OCI-LY1 (cell line): ENCODE measurements around the gene RBBP8.

Experiments
- H2AFZ ChIP-seq: fragments of 200-600 bp; sonication (generic), shearing (Covaris generic); 2 replicates; pipeline ENCODE4 v1.6.0; 2014; ENCODE audit warnings: antibody characterized with exemption, mild to moderate bottlenecking, low read length
- H3F3A ChIP-seq: fragments of 200-600 bp; sonication (generic), shearing (Covaris generic); 2 replicates; pipeline ENCODE4 v1.6.0; 2014; ENCODE audit warnings: mild to moderate bottlenecking, antibody characterized with exemption, low read length, moderate library complexity; ENCODE audit not compliant: insufficient read depth
- H3K27ac ChIP-seq: fragments of 200-600 bp; sonication (generic); 2 replicates; pipeline ENCODE4 v1.5.1; 2014; ENCODE audit warnings: low read length, mixed run types, mild to moderate bottlenecking, low read depth; ENCODE audit not compliant: poor library complexity, severe bottlenecking
- H3K27me3 ChIP-seq: fragments of 200-600 bp; sonication (generic); 2 replicates; pipeline ENCODE4 v1.6.0; 2014; ENCODE audit warnings: antibody characterized with exemption, mild to moderate bottlenecking, low read length, moderate library complexity; ENCODE audit not compliant: insufficient read depth
- H3K36me3 ChIP-seq: fragments of 200-600 bp; sonication (generic); 2 replicates; pipeline ENCODE4 v1.6.1; 2014; ENCODE audit warnings: mild to moderate bottlenecking, antibody characterized with exemption, low read length, moderate library complexity, mixed read lengths; ENCODE audit not compliant: insufficient read depth
- H3K4me1 ChIP-seq: fragments of 200-600 bp; sonication (generic); 2 replicates; pipeline ENCODE4 v1.5.1; 2014; ENCODE audit warnings: mild to moderate bottlenecking, low read length, moderate library complexity; ENCODE audit not compliant: insufficient read depth, severe bottlenecking
- H3K4me2 ChIP-seq: fragments of 200-600 bp; sonication (generic), shearing (Covaris generic); 2 replicates; pipeline ENCODE4 v1.6.1; 2014; ENCODE audit warnings: low read length
- H3K4me3 ChIP-seq: fragments of 200-600 bp; sonication (generic); 2 replicates; pipeline ENCODE4 v1.5.1; 2014; ENCODE audit warnings: low read length, low read depth, mild to moderate bottlenecking, mixed read lengths; ENCODE audit not compliant: poor library complexity, severe bottlenecking
- H3K79me2 ChIP-seq: fragments of 200-600 bp; shearing (Covaris generic); 2 replicates; pipeline ENCODE4 v1.6.1; 2016; ENCODE audit warnings: mixed run types, low read length, mixed read lengths; ENCODE audit not compliant: insufficient read depth
- H3K9ac ChIP-seq: fragments of 200-600 bp; sonication (generic), shearing (Covaris generic); 2 replicates; pipeline ENCODE4 v1.6.1; 2014; ENCODE audit warnings: mild to moderate bottlenecking, low read length, mixed read lengths
- H3K9me2 ChIP-seq: fragments of 200-600 bp; sonication (generic), shearing (Covaris generic); 2 replicates; pipeline ENCODE4 v1.6.1; 2014; ENCODE audit warnings: low read depth, mild to moderate bottlenecking, low read length, mixed read lengths
- H3K9me3 ChIP-seq: fragments of 200-600 bp; shearing (Covaris generic); 2 replicates; pipeline ENCODE4 v1.6.1; 2014; ENCODE audit warnings: low read length, mixed read lengths
- H4K20me1 ChIP-seq: fragments of 200-600 bp; sonication (generic), shearing (Covaris generic); 2 replicates; pipeline ENCODE4 v1.6.0; 2016; ENCODE audit warnings: mild to moderate bottlenecking, low read length; ENCODE audit not compliant: insufficient read depth
- EZH2 ChIP-seq: fragments of 200-600 bp; sonication (generic), shearing (Covaris generic); IDR thresholded peaks from 2 replicates; pipeline ENCODE4 v1.8.0; 2017; ENCODE audit warnings: borderline replicate concordance, mixed run types, mild to moderate bottlenecking, antibody characterized with exemption, low read length, moderate library complexity, mixed read lengths
- TF ChIP-seq, protein P1 (sequence below): fragments of 200-600 bp; sonication (generic), shearing (Covaris generic); IDR thresholded peaks from 2 replicates; pipeline ENCODE4 v1.5.1; 2017; ENCODE audit warnings: mild to moderate bottlenecking, antibody characterized with exemption, low read length, moderate library complexity, mixed read lengths

Gene RBBP8

DNA sequence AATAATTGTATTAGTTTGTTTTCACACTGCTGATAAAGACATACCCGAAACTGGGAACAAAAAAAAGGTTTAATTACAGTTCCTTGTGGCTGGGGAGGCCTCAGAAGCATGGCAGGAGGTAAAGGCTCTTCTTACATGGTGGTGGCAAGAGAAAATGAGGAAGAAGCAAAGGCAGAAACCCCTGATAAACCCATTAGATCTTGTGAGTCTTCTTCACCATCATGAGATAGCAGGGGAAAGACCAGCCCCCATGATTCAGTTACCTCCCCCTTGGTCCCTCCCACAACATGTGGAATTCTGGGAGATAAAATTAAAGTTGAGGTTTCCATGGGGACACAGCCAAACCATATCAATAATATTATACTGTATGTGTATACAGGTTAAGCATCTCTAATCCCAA lies 128.9 kb downstream of the RBBP8 start:
- no peaks in the 10 kb centered on the region for H3F3A ChIP-seq
- no peaks in the 10 kb centered on the region; the same call in 1 of the 2 replicates for H3K36me3 ChIP-seq
- no peak overlapping the region for H3K4me2 ChIP-seq
- TF ChIP-seq EZH2 = no peak
- TF ChIP-seq, protein P1, sequence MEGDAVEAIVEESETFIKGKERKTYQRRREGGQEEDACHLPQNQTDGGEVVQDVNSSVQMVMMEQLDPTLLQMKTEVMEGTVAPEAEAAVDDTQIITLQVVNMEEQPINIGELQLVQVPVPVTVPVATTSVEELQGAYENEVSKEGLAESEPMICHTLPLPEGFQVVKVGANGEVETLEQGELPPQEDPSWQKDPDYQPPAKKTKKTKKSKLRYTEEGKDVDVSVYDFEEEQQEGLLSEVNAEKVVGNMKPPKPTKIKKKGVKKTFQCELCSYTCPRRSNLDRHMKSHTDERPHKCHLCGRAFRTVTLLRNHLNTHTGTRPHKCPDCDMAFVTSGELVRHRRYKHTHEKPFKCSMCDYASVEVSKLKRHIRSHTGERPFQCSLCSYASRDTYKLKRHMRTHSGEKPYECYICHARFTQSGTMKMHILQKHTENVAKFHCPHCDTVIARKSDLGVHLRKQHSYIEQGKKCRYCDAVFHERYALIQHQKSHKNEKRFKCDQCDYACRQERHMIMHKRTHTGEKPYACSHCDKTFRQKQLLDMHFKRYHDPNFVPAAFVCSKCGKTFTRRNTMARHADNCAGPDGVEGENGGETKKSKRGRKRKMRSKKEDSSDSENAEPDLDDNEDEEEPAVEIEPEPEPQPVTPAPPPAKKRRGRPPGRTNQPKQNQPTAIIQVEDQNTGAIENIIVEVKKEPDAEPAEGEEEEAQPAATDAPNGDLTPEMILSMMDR = no peak
- no peak overlapping the region for H3K9ac ChIP-seq
- peaks cover 8% of the 10 kb centered on the region; the same call in 1 of the 2 replicates for H3K9me3 ChIP-seq
- H3K4me3 ChIP-seq = no peak overlapping the region
- no peaks in the 10 kb centered on the region for H3K4me1 ChIP-seq
- no peak overlapping the region for H3K27ac ChIP-seq
- no peaks in the 10 kb centered on the region for H4K20me1 ChIP-seq
- H3K9me2 ChIP-seq = no peaks in the 10 kb centered on the region
- no peak overlapping the region for H2AFZ ChIP-seq
- no peaks in the 10 kb centered on the region for H3K79me2 ChIP-seq
- 0 out of 2 replicates have a peak, but pooled peaks cover 3% of the 10 kb centered on the region for H3K27me3 ChIP-seq

DNA sequence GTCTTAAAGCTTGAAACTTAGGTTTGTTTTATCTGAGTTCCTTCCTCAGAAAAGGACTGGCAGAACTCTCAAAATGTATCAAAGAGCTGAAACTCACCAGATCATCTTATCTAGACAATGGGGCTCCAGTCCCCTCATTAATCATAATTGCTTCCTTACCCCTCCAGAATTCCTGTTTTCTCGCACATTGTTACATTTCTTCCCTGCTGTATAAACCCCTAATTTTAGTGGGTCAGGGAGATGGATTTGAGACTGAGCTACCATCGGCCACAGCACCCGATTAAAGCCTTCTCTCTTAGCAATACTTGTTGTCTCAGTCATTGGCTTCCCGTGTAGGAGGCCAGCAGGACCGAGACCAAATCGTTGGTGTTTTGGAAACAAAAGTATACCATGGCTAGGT lies 130.4 kb downstream of the RBBP8 start:
- H3K4me2 ChIP-seq = no peak overlapping the region
- H4K20me1 ChIP-seq = no peaks in the 10 kb centered on the region
- H3K36me3 ChIP-seq = no peaks in the 10 kb centered on the region; the same call in 1 of the 2 replicates
- H3K4me3 ChIP-seq = no peak overlapping the region
- H3K79me2 ChIP-seq = no peaks in the 10 kb centered on the region
- H3F3A ChIP-seq = no peaks in the 10 kb centered on the region
- H3K4me1 ChIP-seq = peaks cover 10% of the 10 kb centered on the region
- no peaks in the 10 kb centered on the region for H3K9me2 ChIP-seq
- H3K9me3 ChIP-seq = peaks cover 8% of the 10 kb centered on the region; the same call in 1 of the 2 replicates
- H2AFZ ChIP-seq = no peak overlapping the region
- TF ChIP-seq, protein P1 = no peak
- no peak for TF ChIP-seq EZH2
- H3K27me3 ChIP-seq = no peaks in the 10 kb centered on the region
- H3K27ac ChIP-seq = no peak overlapping the region
- H3K9ac ChIP-seq = no peak overlapping the region

DNA sequence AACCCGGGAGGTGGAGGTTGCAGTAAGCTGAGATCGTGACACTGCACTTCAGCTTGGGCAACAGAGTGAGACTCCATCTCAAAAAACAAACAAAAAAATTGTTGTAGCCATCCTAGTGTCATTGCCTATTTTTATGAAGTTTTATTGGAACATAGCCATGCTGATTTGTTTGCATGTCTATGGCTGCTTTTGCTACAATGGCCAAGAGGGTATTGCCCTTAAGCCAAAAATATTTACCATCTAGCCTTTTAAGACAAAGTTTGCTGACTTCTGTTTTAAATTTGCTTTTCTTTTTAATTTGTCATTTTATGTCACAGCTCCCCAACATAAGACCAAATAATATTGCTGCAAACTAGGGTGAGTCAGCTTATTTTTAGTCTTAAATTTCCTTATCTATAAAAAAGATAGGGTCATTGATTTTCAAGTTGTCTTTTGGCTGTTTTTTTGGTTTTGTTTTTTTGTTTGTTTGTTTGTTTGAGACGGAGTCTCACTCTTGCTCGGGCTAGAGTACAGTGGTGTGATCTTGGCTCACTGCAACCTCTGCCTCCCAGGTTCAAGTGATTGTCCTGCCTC lies 132.2 kb downstream of the RBBP8 start:
- Histone ChIP-seq H3K36me3 (no peaks in the 10 kb centered on the region; the same call in 1 of the 2 replicates), H3K27ac (no peak overlapping the region), H4K20me1 (no peaks in the 10 kb centered on the region), H3K4me2 (no peak overlapping the region), H3K9me3 (peaks cover 8% of the 10 kb centered on the region; the same call in 1 of the 2 replicates), H3K79me2 (no peaks in the 10 kb centered on the region), H3K9ac (no peak overlapping the region), H3K27me3 (no peaks in the 10 kb centered on the region), H3K9me2 (no peaks in the 10 kb centered on the region), H3F3A (no peaks in the 10 kb centered on the region), H2AFZ (no peak overlapping the region), H3K4me3 (no peak overlapping the region), H3K4me1 (peaks cover 17% of the 10 kb centered on the region)
- TF ChIP-seq, protein P1 = no peak
- no peak for TF ChIP-seq EZH2
